Activated CD4-positive, alpha-beta T cell treated with anti-CD3 and anti-CD28 coated beads, Interleukin-2, amount 10 ng/mL, durations not matched to agents 24 days and 14 days (primary cell): ENCODE measurements around the gene FERMT2. TPM values are rescaled to one million over a fixed set of nuclear protein-coding genes. Genes with fewer than 3 reads are reported as not detected.
"Not testable (repeated sequence)": the region's sequence is repeated elsewhere in the genome, so short reads cannot be mapped to it uniquely, and the experiment has no call there.

Experiments used
- DNase-seq: peaks from one replicate; pipeline ENCODE4 v3.0.0; 2022
- H3K27ac Mint-ChIP-seq: one replicate; pipeline ENCODE4 v1.8.0; 2022; ENCODE audit warnings: mild to moderate bottlenecking, mixed read lengths
- H3K27me3 Mint-ChIP-seq: one replicate; pipeline ENCODE4 v1.8.0; 2022; ENCODE audit warnings: mixed read lengths
- H3K36me3 Mint-ChIP-seq: one replicate; pipeline ENCODE4 v1.8.0; 2022; ENCODE audit warnings: low read depth, mild to moderate bottlenecking, mixed read lengths
- H3K4me1 Mint-ChIP-seq: one replicate; pipeline ENCODE4 v1.8.0; 2021; ENCODE audit warnings: mixed read lengths
- H3K4me3 Mint-ChIP-seq: one replicate; pipeline ENCODE4 v1.8.0; 2022; ENCODE audit warnings: mild to moderate bottlenecking, moderate library complexity, mixed read lengths
- H3K9me3 Mint-ChIP-seq: one replicate; pipeline ENCODE4 v1.8.0; 2021; ENCODE audit warnings: mixed read lengths
- intact Hi-C: fragments of 100-400 bp; cut with micrococcal nuclease; formaldehyde crosslinking; loops from one replicate; pipeline ENCODE4 v1.15.1; 2023
- total RNA-seq: library from RNA; stranded (reverse); gene quantifications from 2 replicates; pipeline ENCODE4 v1.2.3, GENCODE V29; 2022

The FERMT2 gene
- total RNA-seq, 1 donor from 2014 or later, result 1.6 TPM

- no peak overlapping the region for H3K27ac Mint-ChIP-seq
- no peak for DNase-seq
- no peaks in the 10 kb centered on the region for H3K9me3 Mint-ChIP-seq
- H3K36me3 Mint-ChIP-seq, result no peaks in the 10 kb centered on the region
- no peak overlapping the region for H3K4me3 Mint-ChIP-seq
- intact Hi-C loops, result no loop called here
- H3K27me3 Mint-ChIP-seq, result peaks cover 15% of the 10 kb centered on the region
- H3K4me1 Mint-ChIP-seq, result peaks cover 2% of the 10 kb centered on the region
These were observed 23.9 kb downstream of the FERMT2 start for GRCh38 chr14:52926953-52927352.

GRCh38 chr14:52923902-52924575 lies 26.8 kb downstream of the FERMT2 start:
- intact Hi-C loops, result no loop called here
- Mint-ChIP-seq H3K9me3 (no peaks in the 10 kb centered on the region), H3K36me3 (no peaks in the 10 kb centered on the region), H3K27me3 (peaks cover 6% of the 10 kb centered on the region), H3K4me1 (peaks cover 3% of the 10 kb centered on the region), H3K4me3 (no peak overlapping the region), H3K27ac (no peak overlapping the region)
- peak; percentile 65 for DNase-seq

GRCh38 chr14:52922656-52923055 lies 28.2 kb downstream of the FERMT2 start:
- H3K27ac Mint-ChIP-seq, result no peak overlapping the region
- peaks cover 11% of the 10 kb centered on the region for H3K4me1 Mint-ChIP-seq
- no peaks in the 10 kb centered on the region for H3K9me3 Mint-ChIP-seq
- no peak overlapping the region for H3K4me3 Mint-ChIP-seq
- no peaks in the 10 kb centered on the region for H3K36me3 Mint-ChIP-seq
- intact Hi-C loops, result no loop called here
- no peak for DNase-seq
- peaks cover 2% of the 10 kb centered on the region for H3K27me3 Mint-ChIP-seq

- Mint-ChIP-seq H3K4me1 (peaks cover 14% of the 10 kb centered on the region), H3K9me3 (no peaks in the 10 kb centered on the region), H3K27ac (no peak overlapping the region), H3K27me3 (peaks cover 2% of the 10 kb centered on the region), H3K4me3 (no peak overlapping the region), H3K36me3 (no peaks in the 10 kb centered on the region)
- no peak for DNase-seq
- intact Hi-C loops, result no loop called here
These were observed 28.8 kb downstream of the FERMT2 start for GRCh38 chr14:52922059-52922458.

GRCh38 chr14:52920411-52920810 lies 30.4 kb downstream of the FERMT2 start:
- H3K27me3 Mint-ChIP-seq, H3K9me3 Mint-ChIP-seq, DNase-seq, H3K4me3 Mint-ChIP-seq, intact Hi-C loops, H3K27ac Mint-ChIP-seq, H3K36me3 Mint-ChIP-seq: not testable (repeated sequence)
- peaks cover 14% of the 10 kb centered on the region for H3K4me1 Mint-ChIP-seq

GRCh38 chr14:52919971-52920370 lies 30.9 kb downstream of the FERMT2 start:
- H3K9me3 Mint-ChIP-seq, result no peaks in the 10 kb centered on the region
- intact Hi-C loops, result loop anchor here (2.0 kb wide), 1 partner anchor 271 kb away; no protein-coding TSS in a partner anchor
- no peaks in the 10 kb centered on the region for H3K36me3 Mint-ChIP-seq
- H3K4me3 Mint-ChIP-seq, result no peak overlapping the region
- H3K27ac Mint-ChIP-seq, result no peak overlapping the region
- H3K4me1 Mint-ChIP-seq, result peaks cover 14% of the 10 kb centered on the region
- no peak for DNase-seq
- H3K27me3 Mint-ChIP-seq, result no peaks in the 10 kb centered on the region

- no peak overlapping the region for H3K4me3 Mint-ChIP-seq
- no peaks in the 10 kb centered on the region for H3K36me3 Mint-ChIP-seq
- H3K27me3 Mint-ChIP-seq, result no peaks in the 10 kb centered on the region
- DNase-seq, result peak; percentile 79
- H3K27ac Mint-ChIP-seq, result no peak overlapping the region
- H3K4me1 Mint-ChIP-seq, result peaks cover 12% of the 10 kb centered on the region
- intact Hi-C loops, result loop anchor here (2.0 kb wide), 1 partner anchor 272 kb away; no protein-coding TSS in a partner anchor
- no peaks in the 10 kb centered on the region for H3K9me3 Mint-ChIP-seq
These were observed 32.4 kb downstream of the FERMT2 start for GRCh38 chr14:52918486-52918885.

GRCh38 chr14:52917735-52918134 lies 33.1 kb downstream of the FERMT2 start:
- Mint-ChIP-seq H3K4me1 (peaks cover 12% of the 10 kb centered on the region), H3K9me3 (no peaks in the 10 kb centered on the region), H3K36me3 (no peaks in the 10 kb centered on the region), H3K27ac (peak overlapping the region; percentile 42), H3K4me3 (no peak overlapping the region), H3K27me3 (no peaks in the 10 kb centered on the region)
- intact Hi-C loops, result loop anchor here (2.0 kb wide), 1 partner anchor 273 kb away; no protein-coding TSS in a partner anchor
- peak; percentile 60 for DNase-seq

GRCh38 chr14:52914295-52914694 lies 36.6 kb downstream of the FERMT2 start:
- intact Hi-C loops, result no loop called here
- no peaks in the 10 kb centered on the region for H3K36me3 Mint-ChIP-seq
- no peak overlapping the region for H3K27ac Mint-ChIP-seq
- no peak overlapping the region for H3K4me3 Mint-ChIP-seq
- H3K9me3 Mint-ChIP-seq, result no peaks in the 10 kb centered on the region
- peaks cover 11% of the 10 kb centered on the region for H3K4me1 Mint-ChIP-seq
- no peak for DNase-seq
- no peaks in the 10 kb centered on the region for H3K27me3 Mint-ChIP-seq

- H3K36me3 Mint-ChIP-seq, result no peaks in the 10 kb centered on the region
- intact Hi-C loops, result no loop called here
- H3K27ac Mint-ChIP-seq, result no peak overlapping the region
- H3K4me1 Mint-ChIP-seq, result peaks cover 6% of the 10 kb centered on the region
- no peak overlapping the region for H3K4me3 Mint-ChIP-seq
- peaks cover 7% of the 10 kb centered on the region for H3K27me3 Mint-ChIP-seq
- no peak for DNase-seq
- no peaks in the 10 kb centered on the region for H3K9me3 Mint-ChIP-seq
These were observed 37.6 kb downstream of the FERMT2 start for GRCh38 chr14:52913271-52913670.

- Mint-ChIP-seq H3K9me3 (no peaks in the 10 kb centered on the region), H3K4me3 (no peak overlapping the region), H3K27ac (no peak overlapping the region), H3K36me3 (no peaks in the 10 kb centered on the region), H3K4me1 (no peaks in the 10 kb centered on the region), H3K27me3 (peaks cover 9% of the 10 kb centered on the region)
- intact Hi-C loops, result no loop called here
- no peak for DNase-seq
These were observed 38.9 kb downstream of the FERMT2 start for GRCh38 chr14:52911904-52912303.

- no peaks in the 10 kb centered on the region for H3K9me3 Mint-ChIP-seq
- H3K4me3 Mint-ChIP-seq, result no peak overlapping the region
- H3K4me1 Mint-ChIP-seq, result no peaks in the 10 kb centered on the region
- no peak overlapping the region for H3K27ac Mint-ChIP-seq
- H3K36me3 Mint-ChIP-seq, result no peaks in the 10 kb centered on the region
- intact Hi-C loops, result no loop called here
- no peak for DNase-seq
- H3K27me3 Mint-ChIP-seq, result peaks cover 13% of the 10 kb centered on the region
These were observed 40.3 kb downstream of the FERMT2 start for GRCh38 chr14:52910572-52910971.

- intact Hi-C loops, result no loop called here
- Mint-ChIP-seq H3K36me3 (no peaks in the 10 kb centered on the region), H3K27me3 (peaks cover 16% of the 10 kb centered on the region), H3K4me3 (no peak overlapping the region), H3K4me1 (no peaks in the 10 kb centered on the region), H3K9me3 (no peaks in the 10 kb centered on the region), H3K27ac (no peak overlapping the region)
- DNase-seq, result no peak
These were observed 42.9 kb downstream of the FERMT2 start for GRCh38 chr14:52907949-52908348.

- peaks cover 16% of the 10 kb centered on the region for H3K27me3 Mint-ChIP-seq
- intact Hi-C loops, result no loop called here
- no peak for DNase-seq
- H3K4me1 Mint-ChIP-seq, result no peaks in the 10 kb centered on the region
- no peak overlapping the region for H3K4me3 Mint-ChIP-seq
- H3K27ac Mint-ChIP-seq, result no peak overlapping the region
- no peaks in the 10 kb centered on the region for H3K9me3 Mint-ChIP-seq
- no peaks in the 10 kb centered on the region for H3K36me3 Mint-ChIP-seq
These were observed 44.7 kb downstream of the FERMT2 start for GRCh38 chr14:52906141-52906601.
